H1 (cell line): ENCODE data around the gene PAOX. TPM values are rescaled to one million over a fixed set of nuclear protein-coding genes. Genes with fewer than 3 reads are reported as not detected.

Source experiments
- CTCF ChIA-PET: fragments of 300-600 bp; sonication (Branson Sonifier 250); formaldehyde crosslinking; loops from one replicate; lab custom pipeline; 2021; ENCODE audit not compliant: partially characterized antibody; lab: Charles Lee
- POLR2A ChIA-PET: fragments of 300-600 bp; sonication (Branson Sonifier 250); formaldehyde crosslinking; loops from one replicate; lab custom pipeline; 2021; ENCODE audit warnings: inconsistent platforms; ENCODE audit not compliant: partially characterized antibody; lab: Charles Lee
- DNase-seq, 2 experiments: peaks; one replicate each; pipeline versions ENCODE4 v3.0.0 to v3.0.0-alpha.2; 2010 to 2022; ENCODE audit warnings: low spot score in 2 of 2, low read depth in 1 of 2, mixed read lengths in 1 of 2
- FAIRE-seq: peaks from 2 replicates; lab custom pipeline; 2011; peaks lifted over from hg19 to GRCh38; lab: Jason Lieb, UNC
- H2AFZ ChIP-seq: 2 replicates; pipeline ENCODE4 v1.8.1; 2012; ENCODE audit warnings: low read length, inconsistent platforms
- H2AK5ac ChIP-seq: 2 replicates; pipeline ENCODE4 v1.6.1; 2013; ENCODE audit warnings: low read depth, low read length
- H2BK120ac ChIP-seq: replicated peaks from 2 replicates; pipeline ENCODE3; 2013; ENCODE audit warnings: low read depth, low read length, inconsistent platforms
- H2BK12ac ChIP-seq: 2 replicates; pipeline ENCODE4 v1.6.1; 2013; ENCODE audit warnings: low read depth, low read length
- H2BK15ac ChIP-seq: 2 replicates; pipeline ENCODE4 v1.6.1; 2013; ENCODE audit warnings: low read length
- H2BK20ac ChIP-seq: 2 replicates; pipeline ENCODE4 v1.6.1; 2013; ENCODE audit warnings: low read length
- H2BK5ac ChIP-seq: 2 replicates; pipeline ENCODE4 v1.6.1; 2013; ENCODE audit warnings: low read depth, low read length
- H3K14ac ChIP-seq: 2 replicates; pipeline ENCODE4 v1.6.1; 2013; ENCODE audit warnings: inconsistent platforms; ENCODE audit not compliant: insufficient read length
- H3K18ac ChIP-seq: 2 replicates; pipeline ENCODE4 v1.6.1; 2013; ENCODE audit warnings: low read length; ENCODE audit errors: extremely low read depth
- H3K23ac ChIP-seq: 2 replicates; pipeline ENCODE4 v1.6.1; 2013; ENCODE audit warnings: inconsistent platforms; ENCODE audit not compliant: insufficient read length
- H3K23me2 ChIP-seq: 2 replicates; pipeline ENCODE4 v1.6.1; 2013; ENCODE audit warnings: low read depth, low read length
- H3K27ac ChIP-seq: 2 replicates; pipeline ENCODE4 v1.6.1; 2011; ENCODE audit warnings: low read depth, low read length, inconsistent platforms
- H3K27me3 ChIP-seq, 4 experiments: replicated peaks in 1 of 4; 1 replicate in 1 of 4; 2 replicates in 3 of 4; pipeline versions ENCODE4 v1.6.1 to v1.8.1; 2011 to 2013; ENCODE audit warnings: low read length in 3 of 4, mild to moderate bottlenecking in 3 of 4, inconsistent platforms in 2 of 4, mixed read lengths in 2 of 4, moderate library complexity in 1 of 4; ENCODE audit not compliant: control insufficient read depth in 3 of 4, insufficient read depth in 3 of 4; ENCODE audit errors: extremely low read depth in 1 of 4
- H3K36me3 ChIP-seq, 4 experiments: 2 replicates each; pipeline versions ENCODE4 v1.6.1 to v1.8.1; 2011 to 2013; ENCODE audit warnings: mild to moderate bottlenecking in 4 of 4, low read length in 3 of 4, moderate library complexity in 2 of 4, control low read depth in 1 of 4, inconsistent platforms in 1 of 4; ENCODE audit not compliant: insufficient read depth in 4 of 4, control insufficient read depth in 2 of 4
- H3K4ac ChIP-seq: replicated peaks from 2 replicates; pipeline ENCODE3; 2013; ENCODE audit warnings: low read length, low read depth, mixed read lengths, inconsistent platforms; ENCODE audit not compliant: insufficient read length
- H3K4me1 ChIP-seq, 4 experiments: replicated peaks in 1 of 4; 1 replicate in 1 of 4; 2 replicates in 3 of 4; pipeline versions ENCODE4 v1.6.1 to v1.8.1; 2011 to 2013; ENCODE audit warnings: low read length in 3 of 4, inconsistent platforms in 2 of 4, mixed read lengths in 1 of 4; ENCODE audit not compliant: insufficient read depth in 4 of 4, control insufficient read depth in 3 of 4
- H3K4me2 ChIP-seq, 2 experiments: 2 replicates each; pipeline versions ENCODE4 v1.6.1 to v1.8.1; 2011 to 2013; ENCODE audit warnings: low read depth in 2 of 2, low read length in 2 of 2, control low read depth in 1 of 2, inconsistent platforms in 1 of 2, mild to moderate bottlenecking in 1 of 2; ENCODE audit not compliant: insufficient read depth in 1 of 2
- H3K4me3 ChIP-seq, 4 experiments: fragments of 200-600, 300-600 bp in 1 of 4; sonication (generic), shearing (Covaris generic), sonication (Bioruptor Twin) in 1 of 4; 2 replicates each; pipeline versions ENCODE4 v1.5.1 to v1.8.1; 2011 to 2016; ENCODE audit warnings: low read length in 4 of 4, low read depth in 3 of 4, control low read depth in 2 of 4, inconsistent platforms in 2 of 4, mild to moderate bottlenecking in 2 of 4, mixed read lengths in 1 of 4, moderate library complexity in 1 of 4; ENCODE audit not compliant: insufficient read depth in 2 of 4; ENCODE audit errors: extremely low read depth in 1 of 4
- H3K56ac ChIP-seq: replicated peaks from 2 replicates; pipeline ENCODE3; 2013; ENCODE audit warnings: low read depth, mild to moderate bottlenecking, mixed read lengths, low read length, inconsistent platforms; ENCODE audit not compliant: insufficient read length
- H3K79me1 ChIP-seq: 2 replicates; pipeline ENCODE4 v1.6.1; 2013; ENCODE audit warnings: low read depth, low read length, control low read depth
- H3K79me2 ChIP-seq, 2 experiments: 2 replicates each; pipeline versions ENCODE4 v1.6.1 to v1.8.1; 2012 to 2013; ENCODE audit warnings: low read length in 2 of 2, mild to moderate bottlenecking in 2 of 2, inconsistent platforms in 1 of 2; ENCODE audit not compliant: insufficient read depth in 2 of 2, control insufficient read depth in 1 of 2
- H3K9ac ChIP-seq, 4 experiments: replicated peaks in 1 of 4; 1 replicate in 1 of 4; 2 replicates in 3 of 4; pipeline versions ENCODE4 v1.6.1 to v1.8.1; 2011 to 2013; ENCODE audit warnings: low read depth in 3 of 4, low read length in 3 of 4, control low read depth in 2 of 4, mild to moderate bottlenecking in 2 of 4, moderate library complexity in 2 of 4, inconsistent platforms in 1 of 4; ENCODE audit errors: extremely low read depth in 1 of 4
- H3K9me3 ChIP-seq, 2 experiments: 2 replicates each; pipeline versions ENCODE4 v1.6.1 to v1.8.1; 2012 to 2013; ENCODE audit warnings: mild to moderate bottlenecking in 2 of 2, moderate library complexity in 2 of 2, control low read depth in 1 of 2, inconsistent platforms in 1 of 2, low read depth in 1 of 2, low read length in 1 of 2, mixed read lengths in 1 of 2; ENCODE audit not compliant: insufficient read depth in 2 of 2
- H4K20me1 ChIP-seq, 2 experiments: replicated peaks in 1 of 2; 2 replicates each; pipeline versions ENCODE3 to v1.8.1; 2011 to 2013; ENCODE audit warnings: inconsistent platforms in 2 of 2, low read length in 2 of 2, mild to moderate bottlenecking in 1 of 2; ENCODE audit not compliant: insufficient read depth in 2 of 2, control insufficient read depth in 1 of 2
- H4K5ac ChIP-seq: 2 replicates; pipeline ENCODE4 v1.6.1; 2013; ENCODE audit warnings: low read length, low read depth, mixed read lengths, inconsistent platforms; ENCODE audit not compliant: insufficient read length
- H4K8ac ChIP-seq: 2 replicates; pipeline ENCODE4 v1.8.0; 2013; ENCODE audit warnings: mild to moderate bottlenecking, moderate library complexity, low read length, inconsistent platforms; ENCODE audit not compliant: insufficient read depth; ENCODE audit errors: extremely low read depth
- H4K91ac ChIP-seq: replicated peaks from 2 replicates; pipeline ENCODE3; 2013; ENCODE audit warnings: low read length, mixed read lengths, inconsistent platforms; ENCODE audit not compliant: insufficient read length
- CBX8 ChIP-seq: fragments of 300-800, 300-1000 bp; sonication (generic); IDR thresholded peaks from 2 replicates; pipeline ENCODE4 v1.7.1; 2016; ENCODE audit warnings: low read depth, low read length, borderline replicate concordance
- CHD2 ChIP-seq: IDR thresholded peaks from 2 replicates; pipeline ENCODE4 v1.6.1; 2012; ENCODE audit warnings: low read length, improper control_type of control experiment
- EGR1 ChIP-seq: IDR thresholded peaks from 2 replicates; pipeline ENCODE4 v1.6.1; 2011; ENCODE audit warnings: low read depth, low read length, borderline replicate concordance
- GTF2F1 ChIP-seq: IDR thresholded peaks from 2 replicates; pipeline ENCODE4 v1.6.1; 2012; ENCODE audit warnings: low read depth, low read length, improper control_type of control experiment, borderline replicate concordance
- MAX ChIP-seq: IDR thresholded peaks from 2 replicates; pipeline ENCODE4 v1.6.1; 2012; ENCODE audit warnings: inconsistent platforms
- RAD21 ChIP-seq, 2 experiments: IDR thresholded peaks in 1 of 2; conservative IDR thresholded peaks in 1 of 2; 2 replicates each; pipeline ENCODE4 v1.6.1; 2011; ENCODE audit warnings: low read depth in 2 of 2, low read length in 2 of 2, improper control_type of control experiment in 1 of 2, inconsistent platforms in 1 of 2, mild to moderate bottlenecking in 1 of 2, moderate library complexity in 1 of 2
- RNF2 ChIP-seq: fragments of 200-900, 300-1000 bp; sonication (generic); IDR thresholded peaks from 2 replicates; pipeline ENCODE4 v1.7.1; 2016; ENCODE audit warnings: borderline replicate concordance, low read depth, mild to moderate bottlenecking, antibody characterized with exemption, low read length; ENCODE audit not compliant: poor library complexity, severe bottlenecking; ENCODE audit errors: missing control alignments
- SP2 ChIP-seq: IDR thresholded peaks from 2 replicates; pipeline ENCODE4 v1.6.1; 2012; ENCODE audit warnings: mild to moderate bottlenecking, low read length, inconsistent platforms
- SUZ12 ChIP-seq: fragments of 200-600 bp; sonication (generic); IDR thresholded peaks from 2 replicates; pipeline ENCODE4 v1.6.1; 2012; ENCODE audit warnings: mild to moderate bottlenecking, inconsistent platforms, low read length, moderate library complexity, mixed read lengths
- TAF7 ChIP-seq: optimal IDR thresholded peaks from 2 replicates; pipeline ENCODE3; 2011; ENCODE audit warnings: low read depth, mild to moderate bottlenecking, inconsistent platforms, low read length, moderate library complexity, borderline replicate concordance
- WGBS, 2 experiments: shearing (Covaris generic) in 1 of 2; methylation state at CpG; one replicate each; pipeline versions ENCODE4 v1.1.6 to v1.1.7; 2013 to 2015; ENCODE audit warnings: low lambda C conversion rate in 2 of 2, mixed read lengths in 2 of 2, inconsistent platforms in 1 of 2, low coverage in 1 of 2, missing lambda C conversion rate in 1 of 2; ENCODE audit not compliant: insufficient replicate concordance in 2 of 2, insufficient coverage in 1 of 2, insufficient read length in 1 of 2; ENCODE audit errors: extremely low coverage in 1 of 2, missing lambda C conversion rate in 1 of 2; 5-methylcytosine and 5-hydroxymethylcytosine counted together
- polyA plus RNA-seq, 7 experiments: library from polyadenylated mRNA; depleted of rRNA in 3 of 7; stranded (reverse) in 5 of 7; unstranded in 2 of 7; fragments of >200 nt in 5 of 7; fragments of 200-250 nt in 2 of 7; gene quantifications; 1 replicate in 5 of 7; 2 replicates in 1 of 7; 4 replicates in 1 of 7; pipeline versions ENCODE4 v1.2.1 to v1.2.3, GENCODE V29; 2011 to 2013; ENCODE audit warnings: missing spikeins in 2 of 7, mixed read lengths in 2 of 7
- total RNA-seq: library from RNA; stranded (reverse); fragmentation: NEBNext Ultra II Directional; extraction: Animal tissue kit (Norgen Biotek cat#: 25700); gene quantifications from 2 replicates; pipeline ENCODE4 v1.2.1, GENCODE V29; 2021

The PAOX gene
- total and polyA plus RNA-seq, 2 of the 8 experiments (the other 6 are each of a cell fraction or from before 2014, with no cell fraction given), result 3.7 to 4.3 TPM

- no peak overlapping the region for H3K4ac ChIP-seq
- H3K4me3 ChIP-seq, result no peak overlapping the region
- ChIA-PET CTCF (no interaction called here), POLR2A (no interaction called here)
- H2BK5ac ChIP-seq, result no peak overlapping the region
- H3K56ac ChIP-seq, result no peak overlapping the region
- H3K36me3 ChIP-seq, result peaks cover 6 to 42% (median 21%) of the 10 kb centered on the region in 4 experiments; a peak in 7 of 8 replicates
- no peak overlapping the region for H2AK5ac ChIP-seq
- no peak overlapping the region for H4K91ac ChIP-seq
- no peak overlapping the region for H2BK15ac ChIP-seq
- peaks cover 0 to 8% of the 10 kb centered on the region in 2 experiments for H4K20me1 ChIP-seq
- no peak overlapping the region for H3K4me2 ChIP-seq
- no peak overlapping the region for H3K23ac ChIP-seq
- H3K23me2 ChIP-seq, result 0 out of 2 replicates have a peak, but pooled peaks cover 2% of the 10 kb centered on the region
- H3K4me1 ChIP-seq, result peaks cover 0 to 3% (median 0%) of the 10 kb centered on the region in 4 experiments; a peak in 3 of 7 replicates
- FAIRE-seq (no peak), DNase-seq (no peak)
- H3K14ac ChIP-seq, result no peak overlapping the region
- H3K27ac ChIP-seq, result no peak overlapping the region
- H4K8ac ChIP-seq, result no peak overlapping the region
- no peak overlapping the region for H2AFZ ChIP-seq
- no peak overlapping the region for H2BK120ac ChIP-seq
- H3K79me1 ChIP-seq, result peaks cover 7% of the 10 kb centered on the region
- H2BK20ac ChIP-seq, result no peak overlapping the region
- H3K9me3 ChIP-seq, result no peaks in the 10 kb centered on the region
- H4K5ac ChIP-seq, result no peak overlapping the region
- H2BK12ac ChIP-seq, result no peak overlapping the region
- no peaks in the 10 kb centered on the region for H3K27me3 ChIP-seq
- H3K79me2 ChIP-seq, result peaks cover 0 to 25% of the 10 kb centered on the region in 2 experiments; a peak in 2 of 4 replicates
- H3K18ac ChIP-seq, result no peak overlapping the region
- no peak overlapping the region for H3K9ac ChIP-seq
- 92% methylated on average over 19 of the region's 19 CpGs; no CpG with 5 or more reads in 1 of the 2 experiments for WGBS, 2 experiments
- no peak for TF ChIP-seq CHD2
- TF ChIP-seq CBX8, result no peak
- no peak for TF ChIP-seq TAF7
- TF ChIP-seq RNF2, result no peak
- no peak for TF ChIP-seq SP2
- TF ChIP-seq RAD21 (IDR thresholded peaks at IDR 0.05 in 1 of 2, conservative IDR thresholded peaks at IDR 0.05 in 1 of 2; ENCODE audit: low read depth in 2 of 2, low read length in 2 of 2), result no peak
- no peak for TF ChIP-seq MAX
- no peak for TF ChIP-seq GTF2F1
- no peak for TF ChIP-seq EGR1
- no peak for TF ChIP-seq SUZ12
Observed at GRCh38 chr10:133396035-133396624, 17.1 kb downstream of the PAOX start.
